Stimulated activated CD8-positive, alpha-beta memory T cell treated with anti-CD3 and anti-CD28 coated beads, Interleukin-4, amount 100 ng/mL, for 4 hours (primary cell): Measurements from ENCODE around the gene AGRP.
"Not testable (repeated sequence)": the region's sequence is repeated elsewhere in the genome, so short reads cannot be mapped to it uniquely, and the experiment has no call there.

Experiments
- DNase-seq, 2 donors: peaks; one replicate each; pipeline ENCODE4 v3.0.0-alpha.2; 2020; ENCODE audit warnings: low read depth in 2 of 2, low spot score in 1 of 2

The AGRP gene

GRCh38 chr16:67483150-67483549, at the start of gene AGRP:
AGRP (minus strand) TSS chr16:67483547; CDS start chr16:67483398, 149 bp downstream.
- no peak for DNase-seq

GRCh38 chr16:67531247-67531646, 47.9 kb upstream of the AGRP start:
- DNase-seq, result no peak

GRCh38 chr16:67530013-67530939, 46.9 kb upstream of the AGRP start:
- DNase-seq, result no peak

- DNase-seq, result no peak
Measured at GRCh38 chr16:67529582-67530012, 46.2 kb upstream of the AGRP start.

- DNase-seq, result no peak
Measured at GRCh38 chr16:67528870-67529581, 45.7 kb upstream of the AGRP start.

GRCh38 chr16:67528222-67528869, 45.0 kb upstream of the AGRP start, which contains the start of gene RIPOR1:
RIPOR1 (plus strand) TSS chr16:67528829; CDS start chr16:67538447, 9,618 bp downstream.
- no peak for DNase-seq

- DNase-seq, result no peak
Measured at GRCh38 chr16:67526149-67526791, 42.9 kb upstream of the AGRP start.

GRCh38 chr16:67525176-67525860, 42.0 kb upstream of the AGRP start:
- no peak for DNase-seq

GRCh38 chr16:67521095-67521804, 37.9 kb upstream of the AGRP start:
- DNase-seq, result peak; percentile 91 to 98

- no peak for DNase-seq
Measured at GRCh38 chr16:67519242-67519641, 35.9 kb upstream of the AGRP start.

GRCh38 chr16:67518676-67519075, 35.3 kb upstream of the AGRP start:
- DNase-seq, result no peak

- DNase-seq, result no peak
Measured at GRCh38 chr16:67517661-67518423, 34.5 kb upstream of the AGRP start.

GRCh38 chr16:67517155-67517445, 33.8 kb upstream of the AGRP start:
- no peak for DNase-seq

- DNase-seq, result no peak
Measured at GRCh38 chr16:67516296-67517154, 33.2 kb upstream of the AGRP start.

- peak; percentile 66 to 69 for DNase-seq
Measured at GRCh38 chr16:67514382-67514828, 31.1 kb upstream of the AGRP start.

- DNase-seq, result not testable (repeated sequence)
Measured at GRCh38 chr16:67513892-67514291, 30.5 kb upstream of the AGRP start.

- DNase-seq, result no peak
Measured at GRCh38 chr16:67509016-67509415, 25.7 kb upstream of the AGRP start.

GRCh38 chr16:67506468-67506867, 23.1 kb upstream of the AGRP start:
- no peak for DNase-seq
